ENCODE measurements around the gene BMPR1B. TPM values are rescaled to one million over a fixed set of nuclear protein-coding genes. Genes with fewer than 3 reads are reported as not detected.

BMPR1B gene
- total RNA-seq, 2 donors from 2014 or later = 12.9 to 19.5 TPM

- Histone ChIP-seq H3K36me3 (no peaks in the 10 kb centered on the region), H3K27me3 (replicated peaks; ENCODE audit: insufficient read depth) (no peaks in the 10 kb centered on the region), H3K4me3 (peak overlapping the region; percentile 64), H3K9me3 (no peaks in the 10 kb centered on the region), H3K4me1 (ENCODE audit: control insufficient read depth in 1 of 2, low read depth in 2 of 2) (peaks cover 14 to 40% of the 10 kb centered on the region in 2 donors), H3K27ac (peak overlapping the region; percentile 67 to 82)
- peak; percentile 74 for ATAC-seq (ENCODE audit: insufficient number of reproducible peaks, low FRiP score, low read depth)
- TF ChIP-seq, protein P1, sequence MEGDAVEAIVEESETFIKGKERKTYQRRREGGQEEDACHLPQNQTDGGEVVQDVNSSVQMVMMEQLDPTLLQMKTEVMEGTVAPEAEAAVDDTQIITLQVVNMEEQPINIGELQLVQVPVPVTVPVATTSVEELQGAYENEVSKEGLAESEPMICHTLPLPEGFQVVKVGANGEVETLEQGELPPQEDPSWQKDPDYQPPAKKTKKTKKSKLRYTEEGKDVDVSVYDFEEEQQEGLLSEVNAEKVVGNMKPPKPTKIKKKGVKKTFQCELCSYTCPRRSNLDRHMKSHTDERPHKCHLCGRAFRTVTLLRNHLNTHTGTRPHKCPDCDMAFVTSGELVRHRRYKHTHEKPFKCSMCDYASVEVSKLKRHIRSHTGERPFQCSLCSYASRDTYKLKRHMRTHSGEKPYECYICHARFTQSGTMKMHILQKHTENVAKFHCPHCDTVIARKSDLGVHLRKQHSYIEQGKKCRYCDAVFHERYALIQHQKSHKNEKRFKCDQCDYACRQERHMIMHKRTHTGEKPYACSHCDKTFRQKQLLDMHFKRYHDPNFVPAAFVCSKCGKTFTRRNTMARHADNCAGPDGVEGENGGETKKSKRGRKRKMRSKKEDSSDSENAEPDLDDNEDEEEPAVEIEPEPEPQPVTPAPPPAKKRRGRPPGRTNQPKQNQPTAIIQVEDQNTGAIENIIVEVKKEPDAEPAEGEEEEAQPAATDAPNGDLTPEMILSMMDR (IDR thresholded peaks at IDR 0.05) = no peak
- no peak for DNase-seq (ENCODE audit: low spot score)
Measured at GRCh38 chr4:94995684-94996394, 238.1 kb downstream of the BMPR1B start.

GRCh38 chr4:95000076-95000648 is 242.4 kb downstream of the BMPR1B start:
- Histone ChIP-seq H3K4me3 (peak overlapping the region; percentile 19), H3K4me1 (ENCODE audit: control insufficient read depth in 1 of 2, low read depth in 2 of 2) (peaks cover 14 to 33% of the 10 kb centered on the region in 2 donors), H3K27me3 (replicated peaks; ENCODE audit: insufficient read depth) (no peaks in the 10 kb centered on the region), H3K36me3 (no peaks in the 10 kb centered on the region), H3K27ac (no peak overlapping the region), H3K9me3 (no peaks in the 10 kb centered on the region)
- TF ChIP-seq, protein P1 (IDR thresholded peaks at IDR 0.05) = no peak
- no peak for DNase-seq (ENCODE audit: low spot score)
- no peak for ATAC-seq (ENCODE audit: insufficient number of reproducible peaks, low FRiP score, low read depth)

- TF ChIP-seq, protein P1 (IDR thresholded peaks at IDR 0.05) = no peak
- Histone ChIP-seq H3K9me3 (no peaks in the 10 kb centered on the region), H3K27ac (no peak overlapping the region), H3K27me3 (replicated peaks; ENCODE audit: insufficient read depth) (no peaks in the 10 kb centered on the region), H3K4me1 (ENCODE audit: control insufficient read depth in 1 of 2, low read depth in 2 of 2) (peaks cover 9% of the 10 kb centered on the region in 2 donors), H3K4me3 (no peak overlapping the region), H3K36me3 (no peaks in the 10 kb centered on the region)
- ATAC-seq (ENCODE audit: insufficient number of reproducible peaks, low FRiP score, low read depth) (no peak), DNase-seq (ENCODE audit: low spot score) (no peak)
Measured at GRCh38 chr4:95004912-95005311, 247.2 kb downstream of the BMPR1B start.

GRCh38 chr4:95007998-95008397 is 250.2 kb downstream of the BMPR1B start:
- TF ChIP-seq, protein P1 (IDR thresholded peaks at IDR 0.05) = no peak
- H3K4me3 ChIP-seq = no peak overlapping the region
- H3K27ac ChIP-seq = no peak overlapping the region
- no peaks in the 10 kb centered on the region for H3K9me3 ChIP-seq
- H3K36me3 ChIP-seq = no peaks in the 10 kb centered on the region
- DNase-seq (ENCODE audit: low spot score) = no peak
- H3K4me1 ChIP-seq (ENCODE audit: control insufficient read depth in 1 of 2, low read depth in 2 of 2) = no peaks in the 10 kb centered on the region
- ATAC-seq (ENCODE audit: insufficient number of reproducible peaks, low FRiP score, low read depth) = no peak
- H3K27me3 ChIP-seq (replicated peaks; ENCODE audit: insufficient read depth) = no peaks in the 10 kb centered on the region

- TF ChIP-seq, protein P1 (IDR thresholded peaks at IDR 0.05) = no peak
- Histone ChIP-seq H3K9me3 (no peaks in the 10 kb centered on the region), H3K4me1 (ENCODE audit: control insufficient read depth in 1 of 2, low read depth in 2 of 2) (peaks cover under 1 to 8% of the 10 kb centered on the region in 2 donors), H3K27me3 (replicated peaks; ENCODE audit: insufficient read depth) (no peaks in the 10 kb centered on the region), H3K27ac (no peak overlapping the region), H3K4me3 (no peak overlapping the region), H3K36me3 (no peaks in the 10 kb centered on the region)
- DNase-seq (ENCODE audit: low spot score) (no peak), ATAC-seq (ENCODE audit: insufficient number of reproducible peaks, low FRiP score, low read depth) (no peak)
Measured at GRCh38 chr4:95013236-95013635, 255.5 kb downstream of the BMPR1B start.
